Thymus (tissue), 11 donors: Measurements from ENCODE around the gene SERBP1. TPM values are rescaled to one million over a fixed set of nuclear protein-coding genes. Genes with fewer than 3 reads are reported as not detected.

Experiments used
- DNase-seq, 9 donors: peaks; one replicate each; pipeline ENCODE4 v3.0.0-alpha.2; 2013; ENCODE audit warnings: low spot score in 9 of 9, low read depth in 6 of 9, missing footprints in 1 of 9
- H3K27ac ChIP-seq, 2 donors: one replicate each; pipeline ENCODE4 v1.5.1; 2013; ENCODE audit warnings: control low read depth in 1 of 2, low read depth in 1 of 2, low read length in 1 of 2, mild to moderate bottlenecking in 1 of 2, moderate library complexity in 1 of 2
- H3K27me3 ChIP-seq, 2 donors: one replicate each; pipeline ENCODE4 v1.5.1; 2013; ENCODE audit warnings: low read length in 1 of 2; ENCODE audit not compliant: control insufficient read depth in 2 of 2, insufficient read depth in 1 of 2
- H3K36me3 ChIP-seq, 2 donors: one replicate each; pipeline ENCODE4 v1.5.1; 2013; ENCODE audit warnings: low read length in 1 of 2, mild to moderate bottlenecking in 1 of 2, moderate library complexity in 1 of 2; ENCODE audit not compliant: control insufficient read depth in 2 of 2, insufficient read depth in 2 of 2
- H3K4me1 ChIP-seq, 2 donors: one replicate each; pipeline ENCODE4 v1.5.1; 2013; ENCODE audit warnings: low read length in 2 of 2; ENCODE audit not compliant: control insufficient read depth in 2 of 2, insufficient read depth in 2 of 2
- H3K4me3 ChIP-seq, 2 donors: one replicate each; pipeline ENCODE4 v1.5.1; 2013; ENCODE audit warnings: low read length in 2 of 2, control low read depth in 1 of 2, mild to moderate bottlenecking in 1 of 2
- H3K9me3 ChIP-seq, 2 donors: one replicate each; pipeline ENCODE4 v1.5.1; 2013; ENCODE audit warnings: low read length in 1 of 2, mild to moderate bottlenecking in 1 of 2; ENCODE audit not compliant: control insufficient read depth in 2 of 2, insufficient read depth in 1 of 2
- WGBS: extraction: QIAGEN DNeasy Blood & Tissue Kit; methylation state at CpG from one replicate; pipeline ENCODE4 v1.1.7; 2013; 5-methylcytosine and 5-hydroxymethylcytosine counted together
- polyA plus RNA-seq: library from polyadenylated mRNA; stranded (reverse); fragments of 200-250 nt; gene quantifications from one replicate; pipeline ENCODE4 v1.2.3, GENCODE V29; 2013
- total RNA-seq: library from RNA; stranded (reverse); fragments of 120-200 nt; gene quantifications from one replicate; pipeline ENCODE4 v1.2.4, GENCODE V29; 2013
- donor health status: healthy.

The SERBP1 gene
- total and polyA plus RNA-seq, 2 donors: 132 to 246 TPM

GRCh38 chr1:67465375-67465774 is 35.2 kb upstream of the SERBP1 start:
- H3K4me1 ChIP-seq: peaks cover 0 to 2% of the 10 kb centered on the region in 2 donors
- H3K36me3 ChIP-seq: no peaks in the 10 kb centered on the region
- no peaks in the 10 kb centered on the region for H3K27me3 ChIP-seq
- no peak overlapping the region for H3K4me3 ChIP-seq
- H3K9me3 ChIP-seq: no peaks in the 10 kb centered on the region
- DNase-seq: no peak
- no peak overlapping the region for H3K27ac ChIP-seq
- WGBS: 85% methylated on average over 4 of the region's 4 CpGs

- no peak for DNase-seq
- no peak overlapping the region for H3K4me3 ChIP-seq
- peak overlapping the region; percentile 15 to 35 for H3K27ac ChIP-seq
- H3K9me3 ChIP-seq: no peaks in the 10 kb centered on the region
- H3K36me3 ChIP-seq: no peaks in the 10 kb centered on the region
- peaks cover 0 to 2% of the 10 kb centered on the region in 2 donors for H3K4me1 ChIP-seq
- 95% methylated on average over 5 of the region's 5 CpGs for WGBS
- no peaks in the 10 kb centered on the region for H3K27me3 ChIP-seq
These were observed 34.5 kb upstream of the SERBP1 start for GRCh38 chr1:67464746-67465145.

- Histone ChIP-seq H3K9me3 (no peaks in the 10 kb centered on the region), H3K4me1 (peaks cover 0 to 2% of the 10 kb centered on the region in 2 donors), H3K36me3 (no peaks in the 10 kb centered on the region), H3K27me3 (no peaks in the 10 kb centered on the region), H3K27ac (peak overlapping the region in 1 of 2 donors; percentile 7), H3K4me3 (no peak overlapping the region)
- WGBS: 97% methylated on average over 2 of the region's 2 CpGs
- DNase-seq: no peak
These were observed 33.9 kb upstream of the SERBP1 start for GRCh38 chr1:67464058-67464457.

GRCh38 chr1:67463298-67463955 is 33.2 kb upstream of the SERBP1 start:
- no peak for DNase-seq
- H3K36me3 ChIP-seq: no peaks in the 10 kb centered on the region
- WGBS: 97% methylated on average over 7 of the region's 7 CpGs
- no peak overlapping the region for H3K27ac ChIP-seq
- H3K4me1 ChIP-seq: peaks cover 0 to 2% of the 10 kb centered on the region in 2 donors
- no peaks in the 10 kb centered on the region for H3K27me3 ChIP-seq
- no peak overlapping the region for H3K4me3 ChIP-seq
- H3K9me3 ChIP-seq: no peaks in the 10 kb centered on the region

GRCh38 chr1:67460676-67461500 is 30.7 kb upstream of the SERBP1 start:
- peaks cover 0 to 2% of the 10 kb centered on the region in 2 donors for H3K4me1 ChIP-seq
- H3K9me3 ChIP-seq: no peaks in the 10 kb centered on the region

GRCh38 chr1:67459068-67459467 is 28.9 kb upstream of the SERBP1 start:
- H3K9me3 ChIP-seq: no peaks in the 10 kb centered on the region

More at GRCh38 chr1:67460676-67461500, 30.7 kb upstream of the SERBP1 start:
- no peak overlapping the region for H3K27ac ChIP-seq
- DNase-seq: no peak
- no peaks in the 10 kb centered on the region for H3K27me3 ChIP-seq
- WGBS: 91% methylated on average over 9 of the region's 9 CpGs
- no peaks in the 10 kb centered on the region for H3K36me3 ChIP-seq
- H3K4me3 ChIP-seq: no peak overlapping the region

GRCh38 chr1:67458663-67459062 is 28.5 kb upstream of the SERBP1 start:
- no peak for DNase-seq
- no peak overlapping the region for H3K4me3 ChIP-seq
- H3K36me3 ChIP-seq: no peaks in the 10 kb centered on the region
- no peaks in the 10 kb centered on the region for H3K27me3 ChIP-seq
- peaks cover 0 to 2% of the 10 kb centered on the region in 2 donors for H3K4me1 ChIP-seq
- 95% methylated on average over 1 of the region's 1 CpG for WGBS
- H3K27ac ChIP-seq: no peak overlapping the region
- H3K9me3 ChIP-seq: no peaks in the 10 kb centered on the region

More at GRCh38 chr1:67459068-67459467, 28.9 kb upstream of the SERBP1 start:
- no peaks in the 10 kb centered on the region for H3K36me3 ChIP-seq
- no peak overlapping the region for H3K4me3 ChIP-seq
- WGBS: 99% methylated on average over 3 of the region's 3 CpGs
- H3K27me3 ChIP-seq: no peaks in the 10 kb centered on the region
- no peak overlapping the region for H3K27ac ChIP-seq
- no peak for DNase-seq
- H3K4me1 ChIP-seq: peaks cover 0 to 2% of the 10 kb centered on the region in 2 donors

- Histone ChIP-seq H3K4me3 (no peak overlapping the region), H3K4me1 (peaks cover 0 to 2% of the 10 kb centered on the region in 2 donors), H3K9me3 (no peaks in the 10 kb centered on the region), H3K27me3 (no peaks in the 10 kb centered on the region), H3K36me3 (no peaks in the 10 kb centered on the region), H3K27ac (no peak overlapping the region)
- 95% methylated on average over 1 of the region's 1 CpG for WGBS
- no peak for DNase-seq
These were observed 27.0 kb upstream of the SERBP1 start for GRCh38 chr1:67457247-67457646.

- DNase-seq: no peak
- no peaks in the 10 kb centered on the region for H3K9me3 ChIP-seq
- no peaks in the 10 kb centered on the region for H3K36me3 ChIP-seq
- no peaks in the 10 kb centered on the region for H3K4me1 ChIP-seq
- no peaks in the 10 kb centered on the region for H3K27me3 ChIP-seq
- no peak overlapping the region for H3K4me3 ChIP-seq
- WGBS: 97% methylated on average over 2 of the region's 2 CpGs
- no peak overlapping the region for H3K27ac ChIP-seq
These were observed 21.6 kb upstream of the SERBP1 start for GRCh38 chr1:67451815-67452214.
